Measurements from ENCODE around the gene AKAP10. TPM values are rescaled to one million over a fixed set of nuclear protein-coding genes. Genes with fewer than 3 reads are reported as not detected.

The AKAP10 gene
- total and polyA plus RNA-seq, 2 of the 8 experiments (the other 6 are each of a cell fraction or from before 2014, with no cell fraction given): 13.3 to 27.0 TPM

- DNase-seq (ENCODE audit: low read depth in 1 of 2, low spot score in 2 of 2): no peak
- no peak for TF ChIP-seq HDAC2 (IDR thresholded peaks at IDR 0.05; ENCODE audit: borderline replicate concordance in 1 of 2, low read depth in 2 of 2, low read length in 2 of 2)
- no peak for TF ChIP-seq CTBP2 (IDR thresholded peaks at IDR 0.05; ENCODE audit: borderline replicate concordance, insufficient read depth, insufficient read length, low read length)
- no peak for TF ChIP-seq POU5F1 (IDR thresholded peaks at IDR 0.05; ENCODE audit: low read depth, low read length)
- TF ChIP-seq CBX5 (IDR thresholded peaks at IDR 0.05; ENCODE audit: low read depth, low read length): no peak
- no peak for TF ChIP-seq HDAC6 (IDR thresholded peaks at IDR 0.05; ENCODE audit: low read depth, low read length)
- TF ChIP-seq POLR2AphosphoS5 (IDR thresholded peaks at IDR 0.05; ENCODE audit: low read depth, low read length): no peak
- TF ChIP-seq RXRA (IDR thresholded peaks at IDR 0.05; ENCODE audit: insufficient read depth, low read depth, low read length): no peak
- TF ChIP-seq, protein P1, sequence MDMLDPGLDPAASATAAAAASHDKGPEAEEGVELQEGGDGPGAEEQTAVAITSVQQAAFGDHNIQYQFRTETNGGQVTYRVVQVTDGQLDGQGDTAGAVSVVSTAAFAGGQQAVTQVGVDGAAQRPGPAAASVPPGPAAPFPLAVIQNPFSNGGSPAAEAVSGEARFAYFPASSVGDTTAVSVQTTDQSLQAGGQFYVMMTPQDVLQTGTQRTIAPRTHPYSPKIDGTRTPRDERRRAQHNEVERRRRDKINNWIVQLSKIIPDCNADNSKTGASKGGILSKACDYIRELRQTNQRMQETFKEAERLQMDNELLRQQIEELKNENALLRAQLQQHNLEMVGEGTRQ (IDR thresholded peaks at IDR 0.05; ENCODE audit: low read length): no peak
- TF ChIP-seq RNF2 (IDR thresholded peaks at IDR 0.05; ENCODE audit: borderline replicate concordance, low read depth, low read length, missing control alignments, poor library complexity, severe bottlenecking): no peak
- no peak for TF ChIP-seq YY1 (IDR thresholded peaks at IDR 0.05; ENCODE audit: low read depth, low read length)
- TF ChIP-seq BCL11A (IDR thresholded peaks at IDR 0.05; ENCODE audit: low read depth in 2 of 2, low read length in 2 of 2): no peak
- no peak for TF ChIP-seq RFX5 (IDR thresholded peaks at IDR 0.05; ENCODE audit: borderline replicate concordance, low read depth, low read length)
- TF ChIP-seq GTF2F1 (IDR thresholded peaks at IDR 0.05; ENCODE audit: borderline replicate concordance, low read depth, low read length): no peak
Measured at GRCh38 chr17:19933221-19933620, 44.4 kb downstream of the AKAP10 start.

More at GRCh38 chr17:19933221-19933620, 44.4 kb downstream of the AKAP10 start:
- Histone ChIP-seq H2BK15ac (ENCODE audit: low read length) (no peak overlapping the region), H3K23me2 (ENCODE audit: low read depth, low read length) (no peaks in the 10 kb centered on the region), H3K18ac (ENCODE audit: extremely low read depth, low read length) (no peak overlapping the region), H3K27me3 (replicated peaks in 1 of 4; ENCODE audit: control insufficient read depth in 3 of 4, extremely low read depth in 1 of 4, insufficient read depth in 3 of 4, low read length in 3 of 4) (no peaks in the 10 kb centered on the region), H3K79me1 (ENCODE audit: low read depth, low read length) (no peaks in the 10 kb centered on the region), H3K9ac (replicated peaks in 1 of 4; ENCODE audit: extremely low read depth in 1 of 4, low read depth in 3 of 4, low read length in 3 of 4) (no peak overlapping the region), H4K20me1 (replicated peaks in 1 of 2; ENCODE audit: control insufficient read depth in 1 of 2, insufficient read depth in 2 of 2, low read length in 2 of 2) (peaks cover 0 to 2% of the 10 kb centered on the region in 2 experiments), H3K4me1 (replicated peaks in 1 of 4; ENCODE audit: control insufficient read depth in 3 of 4, insufficient read depth in 4 of 4, low read length in 3 of 4) (no peaks in the 10 kb centered on the region), H3K4me2 (ENCODE audit: insufficient read depth in 1 of 2, low read depth in 2 of 2, low read length in 2 of 2) (no peak overlapping the region), H2BK5ac (ENCODE audit: low read depth, low read length) (no peak overlapping the region), H3K23ac (ENCODE audit: insufficient read length) (no peak overlapping the region), H3K36me3 (ENCODE audit: control insufficient read depth in 2 of 4, insufficient read depth in 4 of 4, low read length in 3 of 4) (peaks cover 5 to 70% (median 40%) of the 10 kb centered on the region in 4 experiments; a peak in 7 of 8 replicates), H3K4me3 (ENCODE audit: extremely low read depth in 1 of 4, insufficient read depth in 2 of 4, low read depth in 3 of 4, low read length in 4 of 4) (no peak overlapping the region), H4K5ac (ENCODE audit: insufficient read length, low read depth, low read length) (no peak overlapping the region), H2BK120ac (replicated peaks; ENCODE audit: low read depth, low read length) (no peak overlapping the region), H2BK12ac (ENCODE audit: low read depth, low read length) (no peak overlapping the region), H3K4ac (replicated peaks; ENCODE audit: insufficient read length, low read depth, low read length) (no peak overlapping the region), H2AFZ (ENCODE audit: low read length) (no peak overlapping the region), H4K91ac (replicated peaks; ENCODE audit: insufficient read length, low read length) (no peak overlapping the region), H2AK5ac (ENCODE audit: low read depth, low read length) (no peak overlapping the region), H3K27ac (ENCODE audit: low read depth, low read length) (no peak overlapping the region), H3K14ac (ENCODE audit: insufficient read length) (no peak overlapping the region), H3K79me2 (ENCODE audit: control insufficient read depth in 1 of 2, insufficient read depth in 2 of 2, low read length in 2 of 2) (no peaks in the 10 kb centered on the region), H3K56ac (replicated peaks; ENCODE audit: insufficient read length, low read depth, low read length) (no peak overlapping the region), H3K9me3 (ENCODE audit: insufficient read depth in 2 of 2, low read depth in 1 of 2, low read length in 1 of 2) (no peaks in the 10 kb centered on the region), H4K8ac (ENCODE audit: extremely low read depth, insufficient read depth, low read length) (no peak overlapping the region), H2BK20ac (ENCODE audit: low read length) (no peak overlapping the region)
- ChIA-PET CTCF (ENCODE audit: partially characterized antibody) (no interaction called here), POLR2A (ENCODE audit: partially characterized antibody) (no interaction called here)
- FAIRE-seq: no peak
- WGBS, 2 experiments (ENCODE audit: extremely low coverage in 1 of 2, insufficient coverage in 1 of 2, insufficient read length in 1 of 2, insufficient replicate concordance in 2 of 2, low coverage in 1 of 2, low lambda C conversion rate in 2 of 2, missing lambda C conversion rate in 1 of 2): 91% methylated on average over 5 of the region's 5 CpGs; no CpG with 5 or more reads in 1 of the 2 experiments

Measured in H1 (cell line).